ENCODE data around the gene CLGN. TPM values are rescaled to one million over a fixed set of nuclear protein-coding genes. Genes with fewer than 3 reads are reported as not detected.

The CLGN gene
- total and polyA plus RNA-seq, 12 donors, result 21.6 to 125 (median 66.9) TPM

GRCh38 chr4:140342620-140343019, 84.8 kb downstream of the CLGN start:
- TF ChIP-seq CTCF (IDR thresholded peaks at IDR 0.05), result no peak
- H3K4me1 ChIP-seq, result peaks cover 0 to 10% (median 0%) of the 10 kb centered on the region in 9 donors
- H3K9me3 ChIP-seq, result no peaks in the 10 kb centered on the region
- no peaks in the 10 kb centered on the region for H3K36me3 ChIP-seq
- H3K27ac ChIP-seq, result no peak overlapping the region
- no peak for DNase-seq
- 77 to 84% methylated on average over 1 of the region's 1 CpG for WGBS, 2 donors
- no peak overlapping the region for H3K4me3 ChIP-seq
- H3K27me3 ChIP-seq, result peaks cover 0 to 7% (median 0%) of the 10 kb centered on the region in 7 donors
- intact Hi-C loops (cut with DNase I), result no loop called here
- ATAC-seq, result no peak

Other genes with a start within 250 kb of the CLGN start
- gene SCOC, start 54.0 kb downstream of the CLGN start, total RNA-seq, result 10 to 100 TPM; 61.8 to 76.8 (median 67.0) TPM
- gene SCOC, start 54.0 kb downstream of the CLGN start, polyA plus RNA-seq, result 10 to 100 TPM; 41.0 to 55.8 TPM
- gene MGAT4D, start 70.6 kb upstream of the CLGN start, total RNA-seq, result not detected
- gene MGAT4D, start 70.6 kb upstream of the CLGN start, polyA plus RNA-seq, result not detected
- 10 to 100 TPM; 14.3 to 20.3 (median 17.4) TPM for gene ELMOD2, start 96.5 kb upstream of the CLGN start, total RNA-seq
- gene ELMOD2, start 96.5 kb upstream of the CLGN start, polyA plus RNA-seq, result 10 to 100 TPM in 1 of 2 donors, 1 to 10 TPM in 1; 6.3 to 16.8 TPM
- 1 to 10 TPM in 1 of 10 donors, under 1 TPM in 2, not detected in 7; 0.20 to 4.3 (median 0.30) TPM for gene UCP1, start 141.3 kb upstream of the CLGN start, total RNA-seq
- under 1 TPM; 0.22 to 0.66 TPM for gene UCP1, start 141.3 kb upstream of the CLGN start, polyA plus RNA-seq